Stromal cell of bone marrow (primary cell): ENCODE measurements around the gene DICER1.

Source experiments
- DNase-seq: peaks from one replicate; pipeline ENCODE4 v3.0.0-alpha.2; 2012; ENCODE audit warnings: low read depth

Gene DICER1

GRCh38 chr14:95077345-95077744 is 80.0 kb downstream of the DICER1 start:
- no peak for DNase-seq

GRCh38 chr14:95075789-95076188 is 81.5 kb downstream of the DICER1 start:
- no peak for DNase-seq

GRCh38 chr14:95073947-95074346 is 83.4 kb downstream of the DICER1 start:
- DNase-seq = no peak

GRCh38 chr14:95072310-95072905 is 84.9 kb downstream of the DICER1 start:
- no peak for DNase-seq

- DNase-seq = no peak
Observed at GRCh38 chr14:95071649-95072280, 85.6 kb downstream of the DICER1 start.

- no peak for DNase-seq
Observed at GRCh38 chr14:95070748-95071435, 86.4 kb downstream of the DICER1 start.

GRCh38 chr14:95069547-95069946 is 87.8 kb downstream of the DICER1 start:
- no peak for DNase-seq

GRCh38 chr14:95069018-95069417 is 88.3 kb downstream of the DICER1 start:
- no peak for DNase-seq

- no peak for DNase-seq
Observed at GRCh38 chr14:95068521-95068920, 88.8 kb downstream of the DICER1 start.

- DNase-seq = no peak
Observed at GRCh38 chr14:95068080-95068479, 89.2 kb downstream of the DICER1 start.

- DNase-seq = no peak
Observed at GRCh38 chr14:95067526-95067925, 89.8 kb downstream of the DICER1 start.

GRCh38 chr14:95066427-95066986 is 90.8 kb downstream of the DICER1 start:
- DNase-seq = no peak

- DNase-seq = no peak
Observed at GRCh38 chr14:95065411-95065810, 91.9 kb downstream of the DICER1 start.

- DNase-seq = no peak
Observed at GRCh38 chr14:95064734-95065133, 92.6 kb downstream of the DICER1 start.

- DNase-seq = no peak
Observed at GRCh38 chr14:95064256-95064655, 93.1 kb downstream of the DICER1 start.

- DNase-seq = no peak
Observed at GRCh38 chr14:95063391-95063790, 93.9 kb downstream of the DICER1 start.

GRCh38 chr14:95062946-95063345 is 94.4 kb downstream of the DICER1 start:
- DNase-seq = no peak

GRCh38 chr14:95062220-95062619 is 95.1 kb downstream of the DICER1 start:
- DNase-seq = no peak

GRCh38 chr14:95061317-95062093 is 95.8 kb downstream of the DICER1 start:
- DNase-seq = no peak

GRCh38 chr14:95059126-95059525 is 98.2 kb downstream of the DICER1 start:
- no peak for DNase-seq

GRCh38 chr14:95058491-95058890 is 98.8 kb downstream of the DICER1 start:
- no peak for DNase-seq

- no peak for DNase-seq
Observed at GRCh38 chr14:95057851-95058250, 99.5 kb downstream of the DICER1 start.
